Chondrocyte (in vitro differentiated cells): ENCODE results near the gene PARD3B. TPM values are rescaled to one million over a fixed set of nuclear protein-coding genes. Genes with fewer than 3 reads are reported as not detected.

Experiments used
- DNase-seq: peaks from one replicate; pipeline ENCODE4 v3.0.0; 2021; ENCODE audit warnings: mixed read lengths, low spot score
- H3K27ac Mint-ChIP-seq: one replicate; pipeline ENCODE4 v1.8.0; 2021; ENCODE audit warnings: mild to moderate bottlenecking, moderate library complexity, mixed read lengths; ENCODE audit not compliant: unreplicated experiment
- H3K27me3 Mint-ChIP-seq: 2 replicates; pipeline ENCODE4 v1.8.0; 2021; ENCODE audit warnings: low read depth, mixed read lengths
- H3K36me3 Mint-ChIP-seq: 2 replicates; pipeline ENCODE4 v1.8.0; 2021; ENCODE audit warnings: low read depth, mixed read lengths
- H3K4me1 Mint-ChIP-seq: 2 replicates; pipeline ENCODE4 v1.8.0; 2021; ENCODE audit warnings: low read depth, mild to moderate bottlenecking, mixed read lengths
- H3K4me3 Mint-ChIP-seq: one replicate; pipeline ENCODE4 v1.8.0; 2021; ENCODE audit warnings: mild to moderate bottlenecking, moderate library complexity, mixed read lengths; ENCODE audit not compliant: unreplicated experiment
- H3K9me3 Mint-ChIP-seq: 2 replicates; pipeline ENCODE4 v1.8.0; 2021; ENCODE audit warnings: low read depth, mixed read lengths
- total RNA-seq: library from RNA; stranded (reverse); gene quantifications from 3 replicates; pipeline ENCODE4 v1.2.1, GENCODE V29; 2021
- TF ChIP-seq, protein P1 (sequence below): fragments of 200-600 bp; sonication (generic); IDR thresholded peaks from 2 replicates; pipeline ENCODE4 v1.5.0; 2021; ENCODE audit warnings: antibody characterized with exemption, mild to moderate bottlenecking, moderate library complexity

Gene PARD3B
- total RNA-seq, 1 donor from 2014 or later = 24.9 TPM

DNA sequence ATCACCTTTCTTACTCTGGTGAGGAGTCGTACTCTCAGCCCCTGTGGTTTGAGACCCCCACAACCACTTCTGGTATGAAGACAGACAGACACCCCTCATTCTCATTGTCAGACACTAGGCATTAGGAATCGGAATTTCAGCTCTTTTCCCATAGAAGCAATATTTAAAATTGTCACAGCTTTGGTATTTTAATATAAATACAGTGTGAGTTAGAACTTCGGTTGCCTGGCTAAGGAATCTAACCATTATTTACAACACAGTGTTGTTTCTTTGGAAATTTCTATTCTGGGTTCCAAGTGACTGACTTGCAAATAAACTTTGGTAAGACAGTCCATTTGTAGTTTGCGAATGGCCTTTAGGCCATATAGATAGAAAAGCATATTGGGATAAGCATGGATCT is 318.1 kb downstream of the PARD3B start:
- H3K9me3 Mint-ChIP-seq = peaks cover 17% of the 10 kb centered on the region

DNA sequence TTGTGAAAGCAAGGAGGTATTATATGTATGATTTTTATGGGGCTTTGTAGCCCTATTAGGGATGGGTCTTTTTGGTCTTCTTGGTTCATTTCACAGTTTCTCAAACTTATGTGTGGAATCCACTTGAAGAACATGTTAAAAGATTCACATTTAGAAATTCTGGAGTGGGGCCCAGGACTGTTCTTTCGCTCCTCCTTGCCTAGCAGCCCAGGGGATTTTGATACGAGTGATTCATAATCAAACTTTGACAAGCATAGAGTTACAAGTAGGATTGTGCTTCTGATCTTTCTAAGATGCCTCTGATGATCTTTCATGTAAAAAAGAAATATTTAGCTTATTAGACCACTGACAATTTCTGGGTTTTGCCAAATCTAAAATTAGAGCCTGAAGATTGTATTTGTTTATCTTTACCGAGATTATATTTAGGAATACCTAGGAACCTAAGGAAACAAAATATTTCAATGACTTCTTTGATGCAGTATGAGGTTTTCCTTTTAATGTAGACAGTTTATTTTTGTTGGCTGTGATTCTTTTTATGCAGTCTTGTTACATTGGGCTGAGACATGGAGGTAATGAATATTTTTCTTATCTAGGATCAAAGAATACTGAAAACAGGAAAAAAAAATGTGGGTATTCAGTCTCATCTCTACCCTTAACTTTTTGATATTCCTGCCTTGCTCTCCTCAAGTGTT is 324.0 kb downstream of the PARD3B start:
- Mint-ChIP-seq H3K27ac (peak overlapping the region; percentile 72), H3K4me3 (peak overlapping the region; percentile 29), H3K4me1 (peaks cover 31% of the 10 kb centered on the region), H3K27me3 (no peaks in the 10 kb centered on the region), H3K36me3 (peaks cover 2% of the 10 kb centered on the region), H3K9me3 (peaks cover 9% of the 10 kb centered on the region)
- TF ChIP-seq, protein P1, sequence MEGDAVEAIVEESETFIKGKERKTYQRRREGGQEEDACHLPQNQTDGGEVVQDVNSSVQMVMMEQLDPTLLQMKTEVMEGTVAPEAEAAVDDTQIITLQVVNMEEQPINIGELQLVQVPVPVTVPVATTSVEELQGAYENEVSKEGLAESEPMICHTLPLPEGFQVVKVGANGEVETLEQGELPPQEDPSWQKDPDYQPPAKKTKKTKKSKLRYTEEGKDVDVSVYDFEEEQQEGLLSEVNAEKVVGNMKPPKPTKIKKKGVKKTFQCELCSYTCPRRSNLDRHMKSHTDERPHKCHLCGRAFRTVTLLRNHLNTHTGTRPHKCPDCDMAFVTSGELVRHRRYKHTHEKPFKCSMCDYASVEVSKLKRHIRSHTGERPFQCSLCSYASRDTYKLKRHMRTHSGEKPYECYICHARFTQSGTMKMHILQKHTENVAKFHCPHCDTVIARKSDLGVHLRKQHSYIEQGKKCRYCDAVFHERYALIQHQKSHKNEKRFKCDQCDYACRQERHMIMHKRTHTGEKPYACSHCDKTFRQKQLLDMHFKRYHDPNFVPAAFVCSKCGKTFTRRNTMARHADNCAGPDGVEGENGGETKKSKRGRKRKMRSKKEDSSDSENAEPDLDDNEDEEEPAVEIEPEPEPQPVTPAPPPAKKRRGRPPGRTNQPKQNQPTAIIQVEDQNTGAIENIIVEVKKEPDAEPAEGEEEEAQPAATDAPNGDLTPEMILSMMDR = no peak
- DNase-seq = no peak

More for the DNA sequence above, 318.1 kb downstream of the PARD3B start:
- Mint-ChIP-seq H3K36me3 (peaks cover 6% of the 10 kb centered on the region), H3K27ac (peak overlapping the region; percentile 92), H3K27me3 (no peaks in the 10 kb centered on the region), H3K4me3 (no peak overlapping the region), H3K4me1 (peaks cover 22% of the 10 kb centered on the region)
- no peak for DNase-seq
- TF ChIP-seq, protein P1 = no peak

DNA sequence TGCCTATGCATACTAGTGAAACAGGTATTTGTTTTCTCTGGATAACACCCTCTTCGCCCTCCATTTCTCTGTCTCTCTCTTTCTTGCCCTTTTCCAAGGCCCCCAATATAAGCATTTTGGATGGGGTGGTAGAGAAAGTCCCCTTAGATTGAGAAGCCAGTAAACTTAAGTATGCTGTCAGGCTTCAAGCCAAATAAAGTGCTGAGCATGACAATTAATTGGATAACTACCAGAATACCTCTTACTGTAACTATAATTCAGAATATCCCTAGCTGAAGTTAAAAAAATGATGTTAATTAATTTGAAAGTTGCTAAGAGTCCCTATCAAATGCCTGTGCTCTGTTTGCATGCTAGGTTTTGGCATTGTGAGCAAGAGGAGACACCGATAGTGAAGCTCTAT is 324.8 kb downstream of the PARD3B start:
- Mint-ChIP-seq H3K4me1 (peaks cover 30% of the 10 kb centered on the region), H3K27me3 (no peaks in the 10 kb centered on the region), H3K27ac (no peak overlapping the region), H3K9me3 (peaks cover 3% of the 10 kb centered on the region), H3K36me3 (no peaks in the 10 kb centered on the region), H3K4me3 (no peak overlapping the region)
- TF ChIP-seq, protein P1 = no peak
- DNase-seq = no peak

DNA sequence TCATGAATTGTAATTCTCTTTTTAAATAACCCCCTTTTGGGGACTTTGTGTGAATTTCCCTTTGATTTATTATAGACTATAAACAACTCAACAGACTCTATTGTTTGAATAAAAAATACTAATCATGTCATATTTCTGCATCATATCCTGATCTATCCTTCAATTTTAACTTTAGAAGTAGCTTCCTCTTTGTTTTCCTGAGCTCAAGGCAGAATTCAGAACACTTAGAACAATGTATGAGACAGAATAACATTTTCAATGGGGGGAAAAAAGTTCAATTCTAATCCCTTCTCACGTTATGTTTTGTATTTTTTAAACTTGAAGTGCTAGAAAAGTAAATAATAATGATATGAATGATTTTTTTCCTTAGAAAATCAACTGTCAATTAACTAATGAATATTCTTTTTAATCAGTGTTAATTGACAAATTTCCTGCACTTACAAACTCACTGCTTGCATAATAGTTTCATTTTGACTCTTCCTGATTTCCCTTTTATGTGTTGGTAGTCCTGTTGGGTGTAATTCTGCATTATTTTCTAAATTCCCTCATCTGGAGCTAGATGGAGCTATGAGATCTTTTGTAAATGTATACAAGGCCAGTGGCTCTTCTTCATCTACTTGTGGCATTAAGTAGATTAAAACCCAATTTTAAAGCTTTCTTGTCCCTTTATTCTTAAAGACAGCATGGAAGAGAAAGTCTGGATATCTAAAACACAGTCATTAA is 326.1 kb downstream of the PARD3B start:
- no peaks in the 10 kb centered on the region for H3K27me3 Mint-ChIP-seq
- H3K9me3 Mint-ChIP-seq = no peaks in the 10 kb centered on the region
- DNase-seq = no peak
- TF ChIP-seq, protein P1 = peak; percentile 84
- H3K27ac Mint-ChIP-seq = no peak overlapping the region
- no peak overlapping the region for H3K4me3 Mint-ChIP-seq
- no peaks in the 10 kb centered on the region for H3K36me3 Mint-ChIP-seq
- peaks cover 30% of the 10 kb centered on the region for H3K4me1 Mint-ChIP-seq

DNA sequence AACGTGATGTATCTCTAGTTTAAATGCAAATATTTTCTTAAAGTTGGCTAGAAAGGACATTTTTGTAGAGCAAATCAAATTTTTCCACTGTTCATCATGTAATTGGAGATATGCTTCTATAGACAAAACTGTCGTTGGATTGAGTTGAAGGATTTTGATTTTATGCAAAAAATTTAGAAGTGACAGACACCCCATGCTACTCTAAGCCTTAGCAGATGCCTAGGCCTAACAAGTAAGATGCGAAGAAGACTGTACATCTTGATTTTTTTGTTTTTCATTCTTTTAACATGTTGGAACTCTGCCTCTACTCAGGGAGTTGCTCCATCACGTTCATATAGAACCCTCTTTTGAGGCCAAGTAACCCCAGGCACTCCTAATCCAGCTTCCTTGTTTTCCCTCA is 331.0 kb downstream of the PARD3B start:
- Mint-ChIP-seq H3K27ac (no peak overlapping the region), H3K4me1 (peaks cover 12% of the 10 kb centered on the region), H3K36me3 (no peaks in the 10 kb centered on the region), H3K4me3 (no peak overlapping the region), H3K27me3 (no peaks in the 10 kb centered on the region), H3K9me3 (no peaks in the 10 kb centered on the region)
- DNase-seq = no peak
- TF ChIP-seq, protein P1 = no peak
